HepG2 (cell line): ENCODE data around the gene TYMS. TPM values are rescaled to one million over a fixed set of nuclear protein-coding genes. Genes with fewer than 3 reads are reported as not detected.

ENCODE experiments used
- BRCA1 ChIP-seq: sonication (generic); formaldehyde crosslinking; IDR thresholded peaks from 2 replicates; pipeline ENCODE4 v1.4.0; 2020; ENCODE audit warnings: missing genetic modification reagents
- DNMT3B ChIP-seq: conservative IDR thresholded peaks from 2 replicates; pipeline ENCODE4 v1.6.1; 2016; ENCODE audit warnings: missing biosample characterization, control low read depth
- GATAD1 ChIP-seq: IDR thresholded peaks from 2 replicates; pipeline ENCODE4 v1.6.1; 2016; ENCODE audit warnings: missing genetic modification reagents, missing compliant biosample characterization
- HNF4A ChIP-seq: sonication (generic); formaldehyde crosslinking; IDR thresholded peaks from 2 replicates; pipeline ENCODE4 v1.4.0; 2020; ENCODE audit warnings: missing genetic modification reagents
- KLF16 ChIP-seq, 2 experiments: sonication (generic) in 1 of 2; formaldehyde crosslinking in 1 of 2; IDR thresholded peaks; 2 replicates each; pipeline versions ENCODE4 v1.6.1 to v1.8.0; 2016 to 2023; ENCODE audit warnings: missing genetic modification reagents in 2 of 2, missing compliant biosample characterization in 1 of 2
- KLF9 ChIP-seq: IDR thresholded peaks from 2 replicates; pipeline ENCODE4 v1.6.1; 2016; ENCODE audit warnings: low read depth
- RARA ChIP-seq: IDR thresholded peaks from 2 replicates; pipeline ENCODE4 v1.6.1; 2016; ENCODE audit warnings: missing genetic modification reagents, missing compliant biosample characterization
- SIX4 ChIP-seq: sonication (generic); formaldehyde crosslinking; IDR thresholded peaks from 2 replicates; pipeline ENCODE4 v1.4.0; 2020; ENCODE audit warnings: missing genetic modification reagents
- SNAI1 ChIP-seq: sonication (generic); formaldehyde crosslinking; IDR thresholded peaks from 2 replicates; pipeline ENCODE4 v1.5.0; 2020; ENCODE audit warnings: mild to moderate bottlenecking, missing genetic modification reagents, borderline replicate concordance
- ZBTB3 ChIP-seq: sonication (generic); formaldehyde crosslinking; IDR thresholded peaks from 2 replicates; pipeline ENCODE4 v1.4.0; 2020; ENCODE audit warnings: low read depth, mild to moderate bottlenecking, moderate library complexity, missing genetic modification reagents, borderline replicate concordance
- ZBTB42 ChIP-seq: sonication (generic); formaldehyde crosslinking; IDR thresholded peaks from 2 replicates; pipeline ENCODE4 v1.5.0; 2020; ENCODE audit warnings: mild to moderate bottlenecking, missing genetic modification reagents
- ZNF138 ChIP-seq: sonication (generic); formaldehyde crosslinking; IDR thresholded peaks from 2 replicates; pipeline ENCODE4 v1.5.0; 2020; ENCODE audit warnings: mild to moderate bottlenecking, low read depth, missing genetic modification reagents
- ZNF317 ChIP-seq: sonication (generic); formaldehyde crosslinking; IDR thresholded peaks from 2 replicates; pipeline ENCODE4 v1.5.0; 2020; ENCODE audit warnings: mild to moderate bottlenecking, missing genetic modification reagents
- ZNF878 ChIP-seq: sonication (generic); formaldehyde crosslinking; IDR thresholded peaks from 2 replicates; pipeline ENCODE4 v1.8.1; 2023; ENCODE audit warnings: mild to moderate bottlenecking, missing genetic modification reagents, moderate library complexity
- ZZZ3 ChIP-seq: sonication (generic); formaldehyde crosslinking; IDR thresholded peaks from 2 replicates; pipeline ENCODE4 v1.4.0; 2020; ENCODE audit warnings: missing genetic modification reagents, mild to moderate bottlenecking, borderline replicate concordance
- polyA plus RNA-seq, 8 experiments: library from polyadenylated mRNA; depleted of rRNA in 3 of 8; stranded (reverse) in 7 of 8; unstranded in 1 of 8; fragments of >200 nt; fragmentation: Illumina TruSeq in 4 of 8; extraction: Trizol in 4 of 8; gene quantifications; 2 replicates each; pipeline versions ENCODE4 v1.2.1 to v1.2.3, GENCODE V29; 2011 to 2016; ENCODE audit warnings: low read depth in 4 of 8, missing spikeins in 1 of 8, mixed read lengths in 1 of 8; ENCODE audit not compliant: insufficient read depth in 1 of 8
- total RNA-seq, 5 experiments: library from RNA; depleted of rRNA; stranded (reverse); fragments of >200 nt; fragmentation: Illumina TruSeq; extraction: Trizol; gene quantifications; 2 replicates each; pipeline ENCODE4 v1.2.3, GENCODE V29; 2016; ENCODE audit warnings: low read depth in 1 of 5
- TF ChIP-seq, protein P1 (sequence below): IDR thresholded peaks from 2 replicates; pipeline ENCODE4 v1.6.1; 2016; ENCODE audit warnings: low read depth, missing genetic modification reagents, missing compliant biosample characterization
- TF ChIP-seq, protein P2 (sequence below): sonication (generic); formaldehyde crosslinking; IDR thresholded peaks from 2 replicates; pipeline ENCODE4 v1.4.0; 2020; ENCODE audit warnings: missing genetic modification reagents
- TF ChIP-seq, protein P3 (sequence below): sonication (generic); formaldehyde crosslinking; IDR thresholded peaks from 2 replicates; pipeline ENCODE4 v1.8.1; 2022; ENCODE audit warnings: low read depth, mild to moderate bottlenecking, missing genetic modification reagents
- TF ChIP-seq, protein P4 (sequence below): IDR thresholded peaks from 2 replicates; pipeline ENCODE4 v1.6.1; 2016; ENCODE audit warnings: missing genetic modification reagents, missing compliant biosample characterization

The TYMS gene
- total and polyA plus RNA-seq, 2 of the 13 experiments (the other 11 are each of a cell fraction or from before 2014, with no cell fraction given), result 80.1 to 106 TPM

DNA sequence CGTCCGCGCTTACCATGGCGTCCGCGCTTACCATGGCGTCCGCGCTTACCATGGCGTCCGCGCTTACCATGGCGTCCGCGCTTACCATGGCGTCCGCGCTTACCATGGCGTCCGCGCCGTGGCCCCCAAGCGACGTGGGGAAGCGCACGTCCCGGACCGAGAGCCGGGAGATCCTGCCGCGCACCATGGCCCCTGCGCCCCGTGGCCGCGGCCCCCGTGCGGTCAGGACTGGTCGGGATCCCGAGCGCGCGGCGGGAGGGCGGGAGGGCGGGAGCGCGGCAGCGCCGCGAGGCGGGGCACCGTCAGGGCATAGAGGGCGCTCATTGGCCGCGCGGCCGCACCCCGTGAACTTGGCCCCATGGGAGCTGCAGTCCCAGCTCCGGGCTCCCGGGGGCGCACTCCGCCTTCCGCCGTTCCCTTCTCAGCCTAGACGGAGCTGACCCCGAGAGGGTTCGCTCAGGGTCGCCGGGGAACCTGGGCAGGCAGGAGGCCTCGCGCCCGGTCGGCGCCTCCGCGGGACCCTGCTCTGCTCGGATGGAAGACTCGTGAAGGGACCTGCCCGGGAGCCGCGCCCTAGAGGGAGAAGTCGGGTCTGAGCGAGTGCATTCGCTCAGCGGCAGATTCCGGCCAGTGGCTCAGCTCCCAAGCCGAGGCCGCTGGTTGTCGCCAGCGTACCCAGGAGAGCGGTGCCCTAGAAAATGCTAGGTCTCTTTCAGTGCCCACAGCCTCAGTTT is 55.1 kb downstream of the TYMS start, which contains the start of gene ENOSF1 (continued):
- TF ChIP-seq SNAI1 (no peak), ZNF878 (CRISPR knock-in tag) (no peak), ZNF317 (0 out of 2 replicates have a peak, but pooled peaks have one; percentile 17), ZZZ3 (no peak), GATAD1 (CRISPR knock-in tag) (peak; percentile 12; the same call in 1 of the 2 replicates), RARA (CRISPR knock-in tag) (0 out of 2 replicates have a peak, but pooled peaks have one; percentile 18), BRCA1 (no peak), DNMT3B (CRISPR knock-in tag) (no peak), ZBTB3 (CRISPR knock-in tag) (no peak), HNF4A (CRISPR knock-in tag) (no peak; the same call in 1 of the 2 replicates), ZBTB42 (CRISPR knock-in tag) (no peak), ZNF138 (CRISPR knock-in tag) (0 out of 2 replicates have a peak, but pooled peaks have one; percentile 60), SIX4 (no peak), KLF9 (no peak), KLF16 (CRISPR knock-in tag; IDR thresholded peaks at IDR 0.05) (no peak)
- TF ChIP-seq, protein P1, sequence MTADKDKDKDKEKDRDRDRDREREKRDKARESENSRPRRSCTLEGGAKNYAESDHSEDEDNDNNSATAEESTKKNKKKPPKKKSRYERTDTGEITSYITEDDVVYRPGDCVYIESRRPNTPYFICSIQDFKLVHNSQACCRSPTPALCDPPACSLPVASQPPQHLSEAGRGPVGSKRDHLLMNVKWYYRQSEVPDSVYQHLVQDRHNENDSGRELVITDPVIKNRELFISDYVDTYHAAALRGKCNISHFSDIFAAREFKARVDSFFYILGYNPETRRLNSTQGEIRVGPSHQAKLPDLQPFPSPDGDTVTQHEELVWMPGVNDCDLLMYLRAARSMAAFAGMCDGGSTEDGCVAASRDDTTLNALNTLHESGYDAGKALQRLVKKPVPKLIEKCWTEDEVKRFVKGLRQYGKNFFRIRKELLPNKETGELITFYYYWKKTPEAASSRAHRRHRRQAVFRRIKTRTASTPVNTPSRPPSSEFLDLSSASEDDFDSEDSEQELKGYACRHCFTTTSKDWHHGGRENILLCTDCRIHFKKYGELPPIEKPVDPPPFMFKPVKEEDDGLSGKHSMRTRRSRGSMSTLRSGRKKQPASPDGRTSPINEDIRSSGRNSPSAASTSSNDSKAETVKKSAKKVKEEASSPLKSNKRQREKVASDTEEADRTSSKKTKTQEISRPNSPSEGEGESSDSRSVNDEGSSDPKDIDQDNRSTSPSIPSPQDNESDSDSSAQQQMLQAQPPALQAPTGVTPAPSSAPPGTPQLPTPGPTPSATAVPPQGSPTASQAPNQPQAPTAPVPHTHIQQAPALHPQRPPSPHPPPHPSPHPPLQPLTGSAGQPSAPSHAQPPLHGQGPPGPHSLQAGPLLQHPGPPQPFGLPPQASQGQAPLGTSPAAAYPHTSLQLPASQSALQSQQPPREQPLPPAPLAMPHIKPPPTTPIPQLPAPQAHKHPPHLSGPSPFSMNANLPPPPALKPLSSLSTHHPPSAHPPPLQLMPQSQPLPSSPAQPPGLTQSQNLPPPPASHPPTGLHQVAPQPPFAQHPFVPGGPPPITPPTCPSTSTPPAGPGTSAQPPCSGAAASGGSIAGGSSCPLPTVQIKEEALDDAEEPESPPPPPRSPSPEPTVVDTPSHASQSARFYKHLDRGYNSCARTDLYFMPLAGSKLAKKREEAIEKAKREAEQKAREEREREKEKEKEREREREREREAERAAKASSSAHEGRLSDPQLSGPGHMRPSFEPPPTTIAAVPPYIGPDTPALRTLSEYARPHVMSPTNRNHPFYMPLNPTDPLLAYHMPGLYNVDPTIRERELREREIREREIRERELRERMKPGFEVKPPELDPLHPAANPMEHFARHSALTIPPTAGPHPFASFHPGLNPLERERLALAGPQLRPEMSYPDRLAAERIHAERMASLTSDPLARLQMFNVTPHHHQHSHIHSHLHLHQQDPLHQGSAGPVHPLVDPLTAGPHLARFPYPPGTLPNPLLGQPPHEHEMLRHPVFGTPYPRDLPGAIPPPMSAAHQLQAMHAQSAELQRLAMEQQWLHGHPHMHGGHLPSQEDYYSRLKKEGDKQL (CRISPR knock-in tag), result no peak
- TF ChIP-seq, protein P2, sequence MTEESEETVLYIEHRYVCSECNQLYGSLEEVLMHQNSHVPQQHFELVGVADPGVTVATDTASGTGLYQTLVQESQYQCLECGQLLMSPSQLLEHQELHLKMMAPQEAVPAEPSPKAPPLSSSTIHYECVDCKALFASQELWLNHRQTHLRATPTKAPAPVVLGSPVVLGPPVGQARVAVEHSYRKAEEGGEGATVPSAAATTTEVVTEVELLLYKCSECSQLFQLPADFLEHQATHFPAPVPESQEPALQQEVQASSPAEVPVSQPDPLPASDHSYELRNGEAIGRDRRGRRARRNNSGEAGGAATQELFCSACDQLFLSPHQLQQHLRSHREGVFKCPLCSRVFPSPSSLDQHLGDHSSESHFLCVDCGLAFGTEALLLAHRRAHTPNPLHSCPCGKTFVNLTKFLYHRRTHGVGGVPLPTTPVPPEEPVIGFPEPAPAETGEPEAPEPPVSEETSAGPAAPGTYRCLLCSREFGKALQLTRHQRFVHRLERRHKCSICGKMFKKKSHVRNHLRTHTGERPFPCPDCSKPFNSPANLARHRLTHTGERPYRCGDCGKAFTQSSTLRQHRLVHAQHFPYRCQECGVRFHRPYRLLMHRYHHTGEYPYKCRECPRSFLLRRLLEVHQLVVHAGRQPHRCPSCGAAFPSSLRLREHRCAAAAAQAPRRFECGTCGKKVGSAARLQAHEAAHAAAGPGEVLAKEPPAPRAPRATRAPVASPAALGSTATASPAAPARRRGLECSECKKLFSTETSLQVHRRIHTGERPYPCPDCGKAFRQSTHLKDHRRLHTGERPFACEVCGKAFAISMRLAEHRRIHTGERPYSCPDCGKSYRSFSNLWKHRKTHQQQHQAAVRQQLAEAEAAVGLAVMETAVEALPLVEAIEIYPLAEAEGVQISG, result no peak
- TF ChIP-seq, protein P3, sequence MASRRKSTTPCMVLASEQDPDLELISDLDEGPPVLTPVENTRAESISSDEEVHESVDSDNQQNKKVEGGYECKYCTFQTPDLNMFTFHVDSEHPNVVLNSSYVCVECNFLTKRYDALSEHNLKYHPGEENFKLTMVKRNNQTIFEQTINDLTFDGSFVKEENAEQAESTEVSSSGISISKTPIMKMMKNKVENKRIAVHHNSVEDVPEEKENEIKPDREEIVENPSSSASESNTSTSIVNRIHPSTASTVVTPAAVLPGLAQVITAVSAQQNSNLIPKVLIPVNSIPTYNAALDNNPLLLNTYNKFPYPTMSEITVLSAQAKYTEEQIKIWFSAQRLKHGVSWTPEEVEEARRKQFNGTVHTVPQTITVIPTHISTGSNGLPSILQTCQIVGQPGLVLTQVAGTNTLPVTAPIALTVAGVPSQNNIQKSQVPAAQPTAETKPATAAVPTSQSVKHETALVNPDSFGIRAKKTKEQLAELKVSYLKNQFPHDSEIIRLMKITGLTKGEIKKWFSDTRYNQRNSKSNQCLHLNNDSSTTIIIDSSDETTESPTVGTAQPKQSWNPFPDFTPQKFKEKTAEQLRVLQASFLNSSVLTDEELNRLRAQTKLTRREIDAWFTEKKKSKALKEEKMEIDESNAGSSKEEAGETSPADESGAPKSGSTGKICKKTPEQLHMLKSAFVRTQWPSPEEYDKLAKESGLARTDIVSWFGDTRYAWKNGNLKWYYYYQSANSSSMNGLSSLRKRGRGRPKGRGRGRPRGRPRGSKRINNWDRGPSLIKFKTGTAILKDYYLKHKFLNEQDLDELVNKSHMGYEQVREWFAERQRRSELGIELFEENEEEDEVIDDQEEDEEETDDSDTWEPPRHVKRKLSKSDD (CRISPR knock-in tag), result peak; percentile 100
- TF ChIP-seq, protein P4, sequence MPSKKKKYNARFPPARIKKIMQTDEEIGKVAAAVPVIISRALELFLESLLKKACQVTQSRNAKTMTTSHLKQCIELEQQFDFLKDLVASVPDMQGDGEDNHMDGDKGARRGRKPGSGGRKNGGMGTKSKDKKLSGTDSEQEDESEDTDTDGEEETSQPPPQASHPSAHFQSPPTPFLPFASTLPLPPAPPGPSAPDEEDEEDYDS (CRISPR knock-in tag), result no peak
